Right atrium auricular region (tissue), 2 donors: Measurements from ENCODE around the gene SLC25A11. TPM values are rescaled to one million over a fixed set of nuclear protein-coding genes. Genes with fewer than 3 reads are reported as not detected.

Source experiments
- DNase-seq: peaks from one replicate; pipeline ENCODE4 v3.0.0-alpha.2; 2019; ENCODE audit warnings: low spot score
- H3K27ac ChIP-seq, 2 donors: fragments of 200-600 bp; sonication (generic); 1 replicate in 1 of 2; 2 replicates in 1 of 2; pipeline ENCODE4 v1.5.1; 2016 to 2019
- H3K27me3 ChIP-seq, 2 donors: fragments of 200-600 bp; sonication (generic); one replicate each; pipeline versions ENCODE4 v1.5.1 to v1.6.0; 2017 to 2019
- H3K36me3 ChIP-seq: fragments of 200-600 bp; sonication (generic); one replicate; pipeline ENCODE4 v1.5.1; 2016
- H3K4me1 ChIP-seq, 2 donors: fragments of 200-600 bp; sonication (generic); one replicate each; pipeline versions ENCODE4 v1.5.1 to v1.6.0; 2017 to 2019
- H3K4me3 ChIP-seq, 2 donors: fragments of 200-600 bp; sonication (generic); 1 replicate in 1 of 2; 2 replicates in 1 of 2; pipeline ENCODE4 v1.5.1; 2017 to 2019; ENCODE audit warnings: mild to moderate bottlenecking in 1 of 2, moderate library complexity in 1 of 2
- H3K9me3 ChIP-seq, 2 donors: fragments of 200-600 bp; sonication (generic); one replicate each; pipeline ENCODE4 v1.5.1; 2019
- CTCF ChIP-seq, 2 donors: fragments of 200-600 bp; sonication (generic); IDR thresholded peaks; one replicate each; pipeline ENCODE4 v1.5.1; 2019; ENCODE audit warnings: antibody characterized with exemption in 2 of 2
- total RNA-seq, 2 donors: library from RNA; depleted of rRNA; stranded (reverse); fragments of >200 nt; gene quantifications; one replicate each; pipeline ENCODE4 v1.1.0, GENCODE V29; 2016

Gene SLC25A11
- total RNA-seq, 2 donors from 2014 or later = 99.5 to 188 TPM

DNA sequence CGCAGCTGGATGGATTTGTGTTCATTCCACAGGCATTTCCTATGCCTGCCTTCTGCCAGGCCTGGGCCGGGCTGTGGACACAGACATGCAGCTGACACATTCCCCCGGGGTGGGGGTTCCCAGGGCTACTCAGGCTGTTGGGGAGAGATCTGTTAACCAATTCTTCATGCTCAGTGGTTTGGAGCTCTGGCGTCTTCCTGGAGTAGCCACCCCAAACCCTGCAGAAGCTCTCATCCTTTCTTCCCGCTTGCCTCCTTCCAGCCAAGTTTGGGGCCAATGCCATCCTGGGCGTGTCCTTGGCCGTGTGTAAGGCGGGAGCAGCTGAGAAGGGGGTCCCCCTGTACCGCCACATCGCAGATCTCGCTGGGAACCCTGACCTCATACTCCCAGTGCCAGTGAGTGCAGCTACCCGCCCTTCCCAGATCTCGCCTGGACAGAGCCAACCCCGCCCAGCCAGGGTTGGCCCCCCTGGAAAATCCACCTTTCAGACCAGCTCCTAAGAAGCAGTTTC, 13.7 kb upstream of the SLC25A11 start:
- H3K9me3 ChIP-seq = no peaks in the 10 kb centered on the region
- peak overlapping the region; percentile 5 to 100 for H3K27ac ChIP-seq
- H3K4me3 ChIP-seq = no peak overlapping the region
- H3K4me1 ChIP-seq = peaks cover 0 to 27% of the 10 kb centered on the region in 2 donors
- no peak for TF ChIP-seq CTCF (IDR thresholded peaks at IDR 0.05)
- DNase-seq = no peak
- no peaks in the 10 kb centered on the region for H3K27me3 ChIP-seq
- peaks cover 13% of the 10 kb centered on the region for H3K36me3 ChIP-seq

GRCh38 chr17:4951486-4951885, 11.6 kb upstream of the SLC25A11 start:
- H3K4me3 ChIP-seq = peak overlapping the region; percentile 14 to 89
- no peaks in the 10 kb centered on the region for H3K36me3 ChIP-seq
- H3K27ac ChIP-seq = peak overlapping the region; percentile 98 to 100
- no peak for TF ChIP-seq CTCF (IDR thresholded peaks at IDR 0.05)
- H3K9me3 ChIP-seq = no peaks in the 10 kb centered on the region
- no peak for DNase-seq
- peaks cover 0 to 39% of the 10 kb centered on the region in 2 donors for H3K4me1 ChIP-seq
- H3K27me3 ChIP-seq = no peaks in the 10 kb centered on the region

DNA sequence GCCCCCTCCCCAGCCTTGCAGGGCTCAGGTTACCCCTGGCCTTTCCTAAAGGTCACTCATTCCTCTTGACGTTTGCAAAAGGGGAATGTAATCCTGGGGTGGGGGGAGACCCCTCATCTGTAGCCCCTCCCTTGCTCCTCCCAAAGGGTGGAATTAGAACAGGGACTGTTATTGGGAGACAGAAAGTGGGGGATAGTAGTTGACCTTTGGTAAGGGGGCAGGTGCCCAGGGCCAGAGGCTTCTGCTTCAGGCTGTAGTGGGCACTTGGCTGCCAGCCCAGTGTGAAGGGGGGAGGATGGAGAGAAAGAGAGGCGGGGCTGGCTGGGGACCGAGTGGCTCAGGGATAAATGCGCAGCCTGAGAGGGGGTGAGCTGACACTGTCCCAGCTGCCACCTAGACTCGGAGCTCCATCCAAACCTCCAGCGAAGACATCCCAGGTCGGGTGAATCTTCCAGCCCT, 10.9 kb upstream of the SLC25A11 start, which contains the start of gene ENO3:
ENO3 (plus strand) TSS at position 374 of the 459 bp plus-strand sequence. CDS start 711 bp downstream, outside the sequence.
- Histone ChIP-seq H3K27me3 (no peaks in the 10 kb centered on the region), H3K9me3 (no peaks in the 10 kb centered on the region), H3K4me1 (peaks cover 0 to 46% of the 10 kb centered on the region in 2 donors), H3K4me3 (peak within 1 kb of the TSS; percentile 80 to 89), H3K36me3 (peaks cover 3% of the 10 kb centered on the region), H3K27ac (peak within 1 kb of the TSS; percentile 98 to 100)
- TF ChIP-seq CTCF (IDR thresholded peaks at IDR 0.05) = no peak
- DNase-seq = no peak

DNA sequence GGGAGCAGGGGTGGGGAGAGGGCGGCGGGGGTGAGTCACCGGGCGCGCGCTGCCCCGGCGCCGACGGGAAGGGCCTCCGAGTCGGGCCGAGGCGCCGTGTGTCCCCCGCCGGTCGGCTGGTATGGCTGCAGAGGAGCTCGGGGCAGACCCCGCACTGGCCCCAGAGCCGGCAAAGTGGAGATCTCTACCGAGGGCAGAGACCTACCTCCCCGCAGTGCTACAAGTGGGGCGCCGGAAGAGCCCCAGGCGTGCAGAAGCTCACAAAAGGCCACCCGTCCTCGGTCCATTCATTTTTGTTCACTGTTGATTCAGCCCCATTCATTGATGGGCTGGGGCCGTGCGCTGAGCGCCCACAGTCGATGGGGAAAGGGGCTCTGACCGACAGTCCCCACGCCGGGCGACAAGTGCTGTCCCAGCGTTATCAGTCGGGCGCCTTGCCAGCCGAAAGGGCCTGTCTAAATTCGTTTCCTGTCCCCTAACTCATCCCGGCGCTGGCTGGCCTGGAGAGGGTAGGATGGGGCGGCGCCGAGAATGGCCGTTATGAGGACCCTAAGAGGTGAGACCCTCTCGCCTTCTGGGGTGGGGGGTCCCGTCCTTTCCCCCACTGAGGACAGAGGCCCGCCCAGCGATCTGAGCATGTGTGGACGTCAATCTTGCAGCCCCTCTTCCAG, 10.4 kb upstream of the SLC25A11 start:
- peak in 1 of 2 donors; percentile 9 for TF ChIP-seq CTCF (IDR thresholded peaks at IDR 0.05)
- Histone ChIP-seq H3K27ac (peak overlapping the region; percentile 98 to 100), H3K27me3 (no peaks in the 10 kb centered on the region), H3K4me1 (peaks cover 0 to 51% of the 10 kb centered on the region in 2 donors), H3K4me3 (peak overlapping the region; percentile 80 to 89), H3K9me3 (no peaks in the 10 kb centered on the region), H3K36me3 (peaks cover 9% of the 10 kb centered on the region)
- DNase-seq = no peak

DNA sequence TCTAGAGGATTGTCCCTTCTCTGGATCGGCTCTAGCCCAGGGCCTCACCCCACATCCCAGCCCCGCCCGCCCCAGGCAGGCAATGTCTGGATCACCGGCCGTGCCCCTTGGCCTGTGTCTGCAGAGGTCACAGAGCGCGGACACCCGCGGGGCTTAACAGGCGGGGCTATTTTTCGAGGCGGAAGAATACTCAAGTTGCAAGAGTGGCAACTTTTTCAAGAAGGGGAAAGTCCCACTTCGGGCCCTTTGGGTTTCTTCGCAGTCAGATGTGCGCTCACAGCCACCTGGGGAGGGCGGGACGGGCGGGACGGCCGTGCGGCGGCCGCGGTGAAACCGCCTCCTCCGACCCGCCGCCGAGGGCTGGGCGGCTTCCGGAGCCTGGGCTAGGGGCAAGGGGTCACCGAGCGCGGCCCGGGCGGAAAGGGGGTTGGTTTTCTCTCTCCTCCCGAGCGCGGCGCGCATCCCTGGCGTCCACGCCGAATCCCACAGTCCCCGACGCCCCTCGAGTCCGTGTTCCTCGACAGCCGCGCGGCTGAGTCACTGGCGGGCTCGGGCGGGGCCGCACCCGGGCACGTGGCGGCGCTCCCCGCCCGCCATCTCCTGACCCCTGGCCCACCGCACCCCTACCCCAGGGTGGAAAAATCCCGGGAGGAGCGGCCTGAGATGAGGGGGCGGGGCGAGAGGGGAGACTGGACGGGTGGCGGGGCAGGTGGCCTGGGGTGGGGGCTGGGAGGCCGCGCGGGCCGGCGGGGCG, 9.7 kb upstream of the SLC25A11 start:
- H3K9me3 ChIP-seq = no peaks in the 10 kb centered on the region
- H3K36me3 ChIP-seq = peaks cover 15% of the 10 kb centered on the region
- DNase-seq = peak; percentile 82
- H3K27me3 ChIP-seq = no peaks in the 10 kb centered on the region
- peaks cover 0 to 58% of the 10 kb centered on the region in 2 donors for H3K4me1 ChIP-seq
- peak overlapping the region; percentile 98 to 100 for H3K27ac ChIP-seq
- TF ChIP-seq CTCF (IDR thresholded peaks at IDR 0.05) = no peak
- peak overlapping the region; percentile 80 to 89 for H3K4me3 ChIP-seq
